CD14-positive monocyte (primary cell): ENCODE measurements around the gene EML4. TPM values are rescaled to one million over a fixed set of nuclear protein-coding genes. Genes with fewer than 3 reads are reported as not detected.

ENCODE experiments used
- DNase-seq, 3 donors: peaks; one replicate each; pipeline ENCODE4 v3.0.0-alpha.2; 2011 to 2022
- H2AFZ ChIP-seq: 2 replicates; pipeline ENCODE4 v1.6.0; 2012; ENCODE audit warnings: mild to moderate bottlenecking, low read depth, low read length, inconsistent platforms; ENCODE audit not compliant: insufficient read depth, poor library complexity, severe bottlenecking
- H3K27ac ChIP-seq, 2 donors: 1 replicate in 1 of 2; 2 replicates in 1 of 2; pipeline ENCODE4 v1.5.1; 2012 to 2013; ENCODE audit warnings: low read length in 2 of 2, control low read depth in 1 of 2, inconsistent platforms in 1 of 2, low read depth in 1 of 2, mild to moderate bottlenecking in 1 of 2
- H3K27me3 ChIP-seq, 2 donors: one replicate each; pipeline versions ENCODE4 v1.6.0 to v1.6.1; 2011 to 2013; ENCODE audit warnings: low read length in 2 of 2; ENCODE audit not compliant: control insufficient read depth in 2 of 2, insufficient read depth in 2 of 2
- H3K36me3 ChIP-seq, 2 donors: replicated peaks in 1 of 2; 1 replicate in 1 of 2; 2 replicates in 1 of 2; pipeline versions ENCODE4 v1.5.1 to v1.6.1; 2012 to 2013; ENCODE audit warnings: low read length in 2 of 2, control low read depth in 1 of 2, inconsistent platforms in 1 of 2, mild to moderate bottlenecking in 1 of 2; ENCODE audit not compliant: insufficient read depth in 2 of 2, control insufficient read depth in 1 of 2
- H3K4me1 ChIP-seq, 2 donors: 1 replicate in 1 of 2; 2 replicates in 1 of 2; pipeline versions ENCODE4 v1.5.1 to v1.6.1; 2012 to 2013; ENCODE audit warnings: low read length in 2 of 2, control low read depth in 1 of 2, inconsistent platforms in 1 of 2, mild to moderate bottlenecking in 1 of 2, moderate library complexity in 1 of 2; ENCODE audit not compliant: insufficient read depth in 2 of 2, control insufficient read depth in 1 of 2
- H3K4me2 ChIP-seq: replicated peaks from 2 replicates; pipeline ENCODE3; 2012; ENCODE audit warnings: low read length, moderate library complexity, mild to moderate bottlenecking; ENCODE audit not compliant: poor library complexity, severe bottlenecking; ENCODE audit errors: extremely low read depth
- H3K4me3 ChIP-seq, 3 experiments: fragments of 200-600 bp in 1 of 3; sonication (generic) in 1 of 3; replicated peaks in 1 of 3; 1 replicate in 2 of 3; 2 replicates in 1 of 3; pipeline ENCODE4 v1.5.1; 2011 to 2013; ENCODE audit warnings: low read length in 3 of 3, mild to moderate bottlenecking in 3 of 3, control low read depth in 2 of 3, low read depth in 2 of 3, inconsistent platforms in 1 of 3, moderate library complexity in 1 of 3
- H3K79me2 ChIP-seq: 2 replicates; pipeline ENCODE4 v1.6.0; 2012; ENCODE audit warnings: mild to moderate bottlenecking, control low read depth, inconsistent platforms, low read length, moderate library complexity; ENCODE audit not compliant: insufficient read depth
- H3K9ac ChIP-seq: 2 replicates; pipeline ENCODE4 v1.6.0; 2017; ENCODE audit warnings: low read length, mild to moderate bottlenecking; ENCODE audit not compliant: insufficient read depth, poor library complexity, severe bottlenecking
- H3K9me3 ChIP-seq, 2 donors: replicated peaks in 1 of 2; 1 replicate in 1 of 2; 2 replicates in 1 of 2; pipeline versions ENCODE4 v1.5.1 to v1.6.1; 2012 to 2013; ENCODE audit warnings: low read length in 2 of 2, control low read depth in 1 of 2; ENCODE audit not compliant: control insufficient read depth in 1 of 2, insufficient read depth in 1 of 2
- H4K20me1 ChIP-seq: 2 replicates; pipeline ENCODE4 v1.6.0; 2012; ENCODE audit warnings: mild to moderate bottlenecking, low read length, control low read depth, moderate library complexity; ENCODE audit not compliant: insufficient read depth
- H3K27ac Mint-ChIP-seq, 7 donors: one replicate each; pipeline ENCODE4 v1.8.0; 2020; ENCODE audit warnings: mild to moderate bottlenecking in 7 of 7, mixed read lengths in 7 of 7, moderate library complexity in 6 of 7, inconsistent platforms in 2 of 7
- H3K27me3 Mint-ChIP-seq, 3 donors: one replicate each; pipeline ENCODE4 v1.8.0; 2021 to 2022; ENCODE audit warnings: low read depth in 3 of 3, mild to moderate bottlenecking in 3 of 3, mixed read lengths in 3 of 3, moderate library complexity in 3 of 3, inconsistent platforms in 1 of 3
- H3K36me3 Mint-ChIP-seq, 2 donors: one replicate each; pipeline ENCODE4 v1.8.0; 2020; ENCODE audit warnings: mixed read lengths in 2 of 2, inconsistent platforms in 1 of 2, mild to moderate bottlenecking in 1 of 2
- H3K4me1 Mint-ChIP-seq: one replicate; pipeline ENCODE4 v1.8.0; 2020; ENCODE audit warnings: mild to moderate bottlenecking, mixed read lengths
- H3K4me3 Mint-ChIP-seq, 2 donors: one replicate each; pipeline ENCODE4 v1.8.0; 2020; ENCODE audit warnings: mild to moderate bottlenecking in 2 of 2, mixed read lengths in 2 of 2, moderate library complexity in 1 of 2
- H3K9me3 Mint-ChIP-seq, 7 donors: one replicate each; pipeline ENCODE4 v1.8.0; 2020 to 2022; ENCODE audit warnings: mixed read lengths in 7 of 7, mild to moderate bottlenecking in 6 of 7, moderate library complexity in 6 of 7, inconsistent platforms in 2 of 7
- CTCF ChIP-seq: fragments of 200-600 bp; IDR thresholded peaks from one replicate; pipeline ENCODE4 v1.8.0; 2022; ENCODE audit warnings: antibody characterized with exemption, mild to moderate bottlenecking
- WGBS: methylation state at CpG from one replicate; pipeline ENCODE4 v1.1.5; 2013; ENCODE audit warnings: missing lambda C conversion rate; ENCODE audit not compliant: insufficient coverage; 5-methylcytosine and 5-hydroxymethylcytosine counted together
- intact Hi-C, 2 donors: fragments of 100-400 bp; cut with micrococcal nuclease; formaldehyde crosslinking; loops; one replicate each; pipeline versions ENCODE4 v1.15.0 to v1.15.1; 2023
- polyA plus RNA-seq, 3 donors: library from polyadenylated mRNA; depleted of rRNA in 1 of 3; unstranded in 2 of 3; stranded (reverse) in 1 of 3; fragments of 300-500 nt in 2 of 3; fragments of >200 nt in 1 of 3; fragmentation: Illumina TruSeq in 2 of 3; gene quantifications; 1 replicate in 2 of 3; 2 replicates in 1 of 3; pipeline ENCODE4 v1.2.3, GENCODE V29; 2012 to 2021

EML4 gene
- polyA plus RNA-seq, 3 donors: 11.5 to 24.3 (median 15.0) TPM

- Mint-ChIP-seq H3K36me3 (peaks cover 0 to 4% of the 10 kb centered on the region in 2 donors), H3K27ac (peak overlapping the region; percentile 19 to 90 (median 80)), H3K4me3 (peak overlapping the region in 1 of 2 donors; percentile 77), H3K27me3 (peaks cover 50 to 61% (median 56%) of the 10 kb centered on the region in 3 donors), H3K4me1 (peaks cover 66% of the 10 kb centered on the region), H3K9me3 (peaks cover 0 to 2% (median 0%) of the 10 kb centered on the region in 7 donors)
- H3K4me1 ChIP-seq: peaks cover 54 to 56% of the 10 kb centered on the region in 2 donors
- H3K79me2 ChIP-seq: no peaks in the 10 kb centered on the region
- H2AFZ ChIP-seq: peak overlapping the region; percentile 19
- peak overlapping the region in 1 of 3 experiments; percentile 16 for H3K4me3 ChIP-seq
- no peaks in the 10 kb centered on the region for H3K9me3 ChIP-seq
- TF ChIP-seq CTCF: no peak
- 78% methylated on average over 5 of the region's 8 CpGs for WGBS
- DNase-seq: peak; percentile 46 to 92 (median 63)
- no peak overlapping the region for H3K4me2 ChIP-seq
- H3K9ac ChIP-seq: no peak overlapping the region
- intact Hi-C loops: loop anchor here (5.0 kb wide), 1 partner anchor 35 kb away; no protein-coding TSS in a partner anchor
- peaks cover 34 to 43% of the 10 kb centered on the region in 2 donors for H3K27me3 ChIP-seq
- no peaks in the 10 kb centered on the region for H4K20me1 ChIP-seq
- no peaks in the 10 kb centered on the region for H3K36me3 ChIP-seq
- peak overlapping the region; percentile 4 to 29 for H3K27ac ChIP-seq
Measured at GRCh38 chr2:42132191-42132965, 36.8 kb upstream of the EML4 start.

- Histone ChIP-seq H3K4me3 (peak overlapping the region in 1 of 3 experiments; percentile 16), H3K9ac (no peak overlapping the region), H4K20me1 (no peaks in the 10 kb centered on the region), H3K4me2 (peak overlapping the region; percentile 31), H3K79me2 (no peaks in the 10 kb centered on the region), H3K36me3 (no peaks in the 10 kb centered on the region), H3K27ac (peak overlapping the region; percentile 4 to 29), H3K9me3 (no peaks in the 10 kb centered on the region), H3K4me1 (peaks cover 54 to 60% of the 10 kb centered on the region in 2 donors), H3K27me3 (peaks cover 28 to 37% of the 10 kb centered on the region in 2 donors), H2AFZ (peak overlapping the region; percentile 19)
- peaks cover 44 to 60% (median 50%) of the 10 kb centered on the region in 3 donors for H3K27me3 Mint-ChIP-seq
- peaks cover 0 to 4% of the 10 kb centered on the region in 2 donors for H3K36me3 Mint-ChIP-seq
- peaks cover 0 to 2% (median 0%) of the 10 kb centered on the region in 7 donors for H3K9me3 Mint-ChIP-seq
- H3K4me1 Mint-ChIP-seq: peaks cover 65% of the 10 kb centered on the region
- intact Hi-C loops: loop anchor here (5.0 kb wide), 1 partner anchor 36 kb away; no protein-coding TSS in a partner anchor
- WGBS: 7% methylated on average over 17 of the region's 17 CpGs
- peak; percentile 67 to 91 (median 70) for DNase-seq
- no peak for TF ChIP-seq CTCF
- H3K4me3 Mint-ChIP-seq: peak overlapping the region in 1 of 2 donors; percentile 77
- H3K27ac Mint-ChIP-seq: peak overlapping the region; percentile 12 to 90 (median 80)
Measured at GRCh38 chr2:42132966-42133641, 36.0 kb upstream of the EML4 start.
